Measurements from ENCODE around the gene CTF1.

DNA sequence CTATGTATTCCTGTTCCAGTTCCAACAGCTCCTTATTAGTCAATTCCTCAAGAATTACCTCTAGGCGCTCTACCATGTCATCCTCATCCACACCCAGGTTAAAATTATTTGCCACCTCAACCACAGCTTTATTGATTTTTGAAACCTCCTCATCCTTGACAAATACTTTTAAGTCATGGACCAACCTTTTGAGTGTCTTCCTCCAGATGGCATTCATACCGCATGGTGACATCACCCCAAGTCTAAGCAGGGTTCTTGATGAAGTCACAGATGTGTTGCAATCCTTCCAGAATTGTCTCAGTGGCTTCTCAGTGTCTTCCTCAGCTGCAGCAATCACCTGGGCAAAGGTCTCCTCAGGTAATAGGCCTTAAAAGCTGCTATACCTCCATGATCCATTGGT is 42.7 kb upstream of the CTF1 start:
- TF ChIP-seq, protein P1, sequence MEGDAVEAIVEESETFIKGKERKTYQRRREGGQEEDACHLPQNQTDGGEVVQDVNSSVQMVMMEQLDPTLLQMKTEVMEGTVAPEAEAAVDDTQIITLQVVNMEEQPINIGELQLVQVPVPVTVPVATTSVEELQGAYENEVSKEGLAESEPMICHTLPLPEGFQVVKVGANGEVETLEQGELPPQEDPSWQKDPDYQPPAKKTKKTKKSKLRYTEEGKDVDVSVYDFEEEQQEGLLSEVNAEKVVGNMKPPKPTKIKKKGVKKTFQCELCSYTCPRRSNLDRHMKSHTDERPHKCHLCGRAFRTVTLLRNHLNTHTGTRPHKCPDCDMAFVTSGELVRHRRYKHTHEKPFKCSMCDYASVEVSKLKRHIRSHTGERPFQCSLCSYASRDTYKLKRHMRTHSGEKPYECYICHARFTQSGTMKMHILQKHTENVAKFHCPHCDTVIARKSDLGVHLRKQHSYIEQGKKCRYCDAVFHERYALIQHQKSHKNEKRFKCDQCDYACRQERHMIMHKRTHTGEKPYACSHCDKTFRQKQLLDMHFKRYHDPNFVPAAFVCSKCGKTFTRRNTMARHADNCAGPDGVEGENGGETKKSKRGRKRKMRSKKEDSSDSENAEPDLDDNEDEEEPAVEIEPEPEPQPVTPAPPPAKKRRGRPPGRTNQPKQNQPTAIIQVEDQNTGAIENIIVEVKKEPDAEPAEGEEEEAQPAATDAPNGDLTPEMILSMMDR (IDR thresholded peaks at IDR 0.05; ENCODE audit: low read depth, low read length, poor library complexity, severe bottlenecking), result no peak
- no peak for TF ChIP-seq EZH2phosphoT487 (IDR thresholded peaks at IDR 0.05; ENCODE audit: borderline replicate concordance, low read length)

Data from DOHH2 (cell line).